Vagina (tissue), 2 donors: Measurements from ENCODE around the gene TMBIM1. TPM values are rescaled to one million over a fixed set of nuclear protein-coding genes. Genes with fewer than 3 reads are reported as not detected.

Experiments used
- DNase-seq, 2 donors: peaks; one replicate each; pipeline ENCODE4 v3.0.0-alpha.2; 2017; ENCODE audit errors: extremely low spot score in 2 of 2
- H3K27ac ChIP-seq: fragments of 200-600 bp; sonication (generic); one replicate; pipeline ENCODE4 v1.5.1; 2019
- H3K27me3 ChIP-seq: fragments of 200-600 bp; sonication (generic); one replicate; pipeline ENCODE4 v1.5.1; 2019
- H3K36me3 ChIP-seq, 2 donors: fragments of 200-600 bp; sonication (generic); one replicate each; pipeline ENCODE4 v1.5.1; 2017 to 2019
- H3K4me1 ChIP-seq: fragments of 200-600 bp; sonication (generic); one replicate; pipeline ENCODE4 v1.5.1; 2019
- H3K4me3 ChIP-seq, 2 donors: fragments of 200-600 bp; sonication (generic); 1 replicate in 1 of 2; 2 replicates in 1 of 2; pipeline ENCODE4 v1.5.1; 2016 to 2019
- H3K9me3 ChIP-seq: fragments of 200-600 bp; sonication (generic); one replicate; pipeline ENCODE4 v1.5.1; 2019
- POLR2A ChIP-seq, 2 donors: fragments of 450-650 bp; IDR thresholded peaks; one replicate each; pipeline ENCODE4 v1.6.1; 2017; ENCODE audit warnings: antibody characterized with exemption in 2 of 2, mild to moderate bottlenecking in 2 of 2, moderate library complexity in 2 of 2
- POLR2AphosphoS5 ChIP-seq, 2 donors: sonication (generic); formaldehyde crosslinking; IDR thresholded peaks; one replicate each; pipeline ENCODE4 v1.9.0; 2017; ENCODE audit warnings: antibody characterized with exemption in 2 of 2, mild to moderate bottlenecking in 2 of 2, low read depth in 1 of 2; ENCODE audit not compliant: insufficient read depth in 1 of 2
- intact Hi-C: fragments of 100-400 bp; cut with DNase I; formaldehyde crosslinking; loops from one replicate; pipeline ENCODE4 v1.15.1; 2023
- total RNA-seq: library from RNA; depleted of rRNA; stranded (reverse); fragments of >200 nt; gene quantifications from one replicate; pipeline ENCODE4 v1.2.3, GENCODE V29; 2016
- TF ChIP-seq, protein P1 (sequence below), 3 experiments: fragments of 450-650 bp in 2 of 3; fragments of 200-600 bp in 1 of 3; sonication (generic) in 1 of 3; IDR thresholded peaks; one replicate each; pipeline ENCODE4 v1.5.1; 2017 to 2019; ENCODE audit warnings: antibody characterized with exemption in 3 of 3, mild to moderate bottlenecking in 2 of 3, moderate library complexity in 2 of 3

The TMBIM1 gene
- total RNA-seq, 1 donor from 2014 or later, result 232 TPM

- intact Hi-C loops, result no loop called here
- Histone ChIP-seq H3K36me3 (no peaks in the 10 kb centered on the region), H3K4me1 (no peaks in the 10 kb centered on the region), H3K4me3 (no peak overlapping the region), H3K9me3 (no peaks in the 10 kb centered on the region), H3K27ac (no peak overlapping the region), H3K27me3 (no peaks in the 10 kb centered on the region)
- TF ChIP-seq POLR2AphosphoS5 (IDR thresholded peaks at IDR 0.05; ENCODE audit: insufficient read depth in 1 of 2, low read depth in 1 of 2) (no peak), POLR2A (IDR thresholded peaks at IDR 0.05) (no peak)
- DNase-seq, result no peak
Observed at GRCh38 chr2:218332288-218332687, 40.0 kb upstream of the TMBIM1 start.

DNA sequence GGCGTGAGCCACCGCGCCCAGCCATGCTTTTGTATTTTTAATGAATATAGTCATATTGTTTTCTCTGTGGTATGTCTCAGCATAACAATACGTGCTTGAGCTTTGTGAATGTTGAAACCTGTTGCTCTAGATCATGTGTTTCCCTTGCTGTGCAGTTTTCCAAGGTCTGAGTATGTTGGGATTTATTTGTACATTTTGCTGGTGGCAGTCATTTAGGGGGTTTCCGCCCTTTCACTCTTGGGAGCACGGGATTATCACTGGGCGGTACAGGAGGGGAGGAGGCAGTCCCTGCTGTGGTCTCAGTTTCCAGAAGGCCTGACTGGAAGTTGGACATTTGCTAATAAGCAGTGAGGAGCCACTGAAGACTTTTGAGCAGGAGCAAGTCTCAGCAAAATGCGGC is 39.4 kb upstream of the TMBIM1 start:
- TF ChIP-seq POLR2A (IDR thresholded peaks at IDR 0.05) (no peak), POLR2AphosphoS5 (IDR thresholded peaks at IDR 0.05; ENCODE audit: insufficient read depth in 1 of 2, low read depth in 1 of 2) (no peak)
- TF ChIP-seq, protein P1, sequence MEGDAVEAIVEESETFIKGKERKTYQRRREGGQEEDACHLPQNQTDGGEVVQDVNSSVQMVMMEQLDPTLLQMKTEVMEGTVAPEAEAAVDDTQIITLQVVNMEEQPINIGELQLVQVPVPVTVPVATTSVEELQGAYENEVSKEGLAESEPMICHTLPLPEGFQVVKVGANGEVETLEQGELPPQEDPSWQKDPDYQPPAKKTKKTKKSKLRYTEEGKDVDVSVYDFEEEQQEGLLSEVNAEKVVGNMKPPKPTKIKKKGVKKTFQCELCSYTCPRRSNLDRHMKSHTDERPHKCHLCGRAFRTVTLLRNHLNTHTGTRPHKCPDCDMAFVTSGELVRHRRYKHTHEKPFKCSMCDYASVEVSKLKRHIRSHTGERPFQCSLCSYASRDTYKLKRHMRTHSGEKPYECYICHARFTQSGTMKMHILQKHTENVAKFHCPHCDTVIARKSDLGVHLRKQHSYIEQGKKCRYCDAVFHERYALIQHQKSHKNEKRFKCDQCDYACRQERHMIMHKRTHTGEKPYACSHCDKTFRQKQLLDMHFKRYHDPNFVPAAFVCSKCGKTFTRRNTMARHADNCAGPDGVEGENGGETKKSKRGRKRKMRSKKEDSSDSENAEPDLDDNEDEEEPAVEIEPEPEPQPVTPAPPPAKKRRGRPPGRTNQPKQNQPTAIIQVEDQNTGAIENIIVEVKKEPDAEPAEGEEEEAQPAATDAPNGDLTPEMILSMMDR (IDR thresholded peaks at IDR 0.05), result no peak
- no peak overlapping the region for H3K27ac ChIP-seq
- no peaks in the 10 kb centered on the region for H3K9me3 ChIP-seq
- no peaks in the 10 kb centered on the region for H3K4me1 ChIP-seq
- no peaks in the 10 kb centered on the region for H3K27me3 ChIP-seq
- no peaks in the 10 kb centered on the region for H3K36me3 ChIP-seq
- no peak overlapping the region for H3K4me3 ChIP-seq
- intact Hi-C loops, result no loop called here
- no peak for DNase-seq

DNA sequence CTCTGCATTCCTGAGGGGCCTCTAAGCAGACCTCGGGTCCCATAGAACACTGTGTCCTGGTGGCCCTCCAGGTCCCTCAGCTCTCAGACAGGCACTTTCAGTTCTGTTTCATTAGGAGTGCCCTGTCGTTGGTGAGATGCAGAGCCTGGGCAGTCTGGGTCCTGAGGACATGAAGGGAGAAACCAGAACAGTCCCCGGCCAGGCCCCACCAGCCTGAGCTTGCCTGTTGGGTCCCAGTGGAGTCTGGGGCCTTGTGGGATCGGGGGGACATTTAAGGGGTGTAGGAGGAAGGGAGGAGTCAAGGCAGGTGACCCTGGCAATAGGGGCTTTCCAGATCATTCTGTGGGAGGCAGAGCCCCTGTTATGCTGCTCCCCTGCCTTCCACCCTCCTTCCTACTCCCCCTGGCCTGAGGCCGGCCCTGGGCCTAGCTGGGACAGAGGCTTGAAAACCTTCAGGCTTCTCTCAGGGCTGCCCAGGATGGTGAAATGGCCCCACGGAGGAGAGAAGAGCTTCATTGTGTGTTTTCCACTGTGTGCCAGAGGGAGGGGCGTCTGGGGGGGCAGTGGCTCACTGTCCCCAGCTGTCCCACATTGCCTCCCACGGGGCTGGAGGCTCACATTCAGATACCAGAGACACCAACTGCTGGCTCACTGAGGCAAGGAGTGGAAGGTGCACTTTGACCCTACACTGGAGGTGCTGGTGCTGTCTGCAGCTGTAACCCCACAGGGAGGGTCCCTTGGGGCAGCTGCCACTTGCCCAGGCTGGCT is 37.7 kb upstream of the TMBIM1 start:
- DNase-seq, result no peak
- no peaks in the 10 kb centered on the region for H3K9me3 ChIP-seq
- no peak overlapping the region for H3K4me3 ChIP-seq
- TF ChIP-seq POLR2AphosphoS5 (IDR thresholded peaks at IDR 0.05; ENCODE audit: insufficient read depth in 1 of 2, low read depth in 1 of 2) (no peak), POLR2A (IDR thresholded peaks at IDR 0.05) (no peak)
- TF ChIP-seq, protein P1 (IDR thresholded peaks at IDR 0.05), result no peak
- H3K27me3 ChIP-seq, result no peaks in the 10 kb centered on the region
- intact Hi-C loops, result no loop called here
- H3K36me3 ChIP-seq, result no peaks in the 10 kb centered on the region
- no peaks in the 10 kb centered on the region for H3K4me1 ChIP-seq
- H3K27ac ChIP-seq, result no peak overlapping the region

DNA sequence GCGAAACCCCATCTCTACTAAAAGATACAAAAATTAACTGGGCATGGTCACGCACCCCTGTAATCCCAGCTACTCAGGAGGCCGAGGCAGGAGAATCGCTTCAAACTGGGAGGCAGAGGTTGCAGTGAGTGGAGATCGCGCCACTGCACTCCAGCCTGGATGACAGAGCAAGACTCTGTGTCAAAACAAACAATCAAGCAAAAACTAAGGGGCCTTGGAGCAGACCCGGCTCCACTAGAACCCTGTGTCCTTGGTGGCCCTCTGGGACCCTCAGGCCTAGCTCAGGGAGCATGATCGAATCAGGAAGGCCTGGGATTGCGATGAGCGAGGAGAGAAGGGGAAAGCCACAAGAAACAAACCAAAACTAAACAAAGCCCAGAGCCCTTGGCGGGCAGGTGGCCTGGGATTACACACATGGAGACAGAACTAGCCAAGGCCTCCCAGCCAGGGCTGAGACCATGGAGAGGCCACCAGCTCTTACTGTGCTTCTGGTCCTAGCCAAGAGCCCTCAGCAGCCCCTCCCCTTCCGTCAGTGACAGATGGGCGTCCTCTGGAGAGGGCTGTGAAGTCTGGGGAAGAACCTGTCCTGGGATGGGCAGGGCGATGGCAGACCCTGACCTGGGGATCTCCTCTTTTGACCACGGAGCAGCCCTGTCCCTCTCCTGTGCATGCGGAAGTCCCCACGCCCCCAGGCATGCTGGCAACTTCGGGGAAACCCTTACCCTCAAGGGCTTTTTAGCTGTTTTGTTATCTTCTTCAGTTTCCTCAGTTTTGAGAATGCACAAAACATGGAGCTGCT is 36.9 kb upstream of the TMBIM1 start:
- H3K4me1 ChIP-seq, result peaks cover 4% of the 10 kb centered on the region
- no peak overlapping the region for H3K27ac ChIP-seq
- no peaks in the 10 kb centered on the region for H3K36me3 ChIP-seq
- no peak overlapping the region for H3K4me3 ChIP-seq
- TF ChIP-seq, protein P1 (IDR thresholded peaks at IDR 0.05), result no peak
- TF ChIP-seq POLR2AphosphoS5 (IDR thresholded peaks at IDR 0.05; ENCODE audit: insufficient read depth in 1 of 2, low read depth in 1 of 2) (no peak), POLR2A (IDR thresholded peaks at IDR 0.05) (no peak)
- H3K9me3 ChIP-seq, result no peaks in the 10 kb centered on the region
- intact Hi-C loops, result no loop called here
- DNase-seq, result no peak
- H3K27me3 ChIP-seq, result no peaks in the 10 kb centered on the region

DNA sequence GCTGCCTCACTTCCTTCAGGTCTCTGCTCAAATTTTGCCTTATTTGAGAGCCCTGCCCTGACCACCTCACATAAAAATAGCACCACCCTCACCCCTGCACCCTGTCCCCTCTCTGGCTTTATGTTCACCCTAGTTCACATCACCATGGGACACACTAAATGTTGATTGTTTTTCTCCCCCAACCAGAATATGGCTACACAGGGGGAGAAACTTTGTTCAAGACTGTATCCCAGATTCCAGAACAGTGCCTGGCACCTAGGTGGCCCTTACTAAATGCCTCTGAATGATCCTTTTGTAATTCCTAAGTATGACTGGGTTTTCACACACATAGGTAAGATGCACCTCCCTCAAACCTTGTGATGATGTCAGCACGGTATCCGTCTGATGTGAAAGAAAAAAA is 36.0 kb upstream of the TMBIM1 start:
- intact Hi-C loops, result no loop called here
- DNase-seq, result no peak
- H3K27ac ChIP-seq, result no peak overlapping the region
- no peaks in the 10 kb centered on the region for H3K27me3 ChIP-seq
- H3K4me1 ChIP-seq, result peaks cover 14% of the 10 kb centered on the region
- H3K9me3 ChIP-seq, result no peaks in the 10 kb centered on the region
- no peak for TF ChIP-seq POLR2AphosphoS5 (IDR thresholded peaks at IDR 0.05; ENCODE audit: insufficient read depth in 1 of 2, low read depth in 1 of 2)
- TF ChIP-seq, protein P1 (IDR thresholded peaks at IDR 0.05), result no peak
- TF ChIP-seq POLR2A (IDR thresholded peaks at IDR 0.05), result no peak
- no peaks in the 10 kb centered on the region for H3K36me3 ChIP-seq
- H3K4me3 ChIP-seq, result no peak overlapping the region
